GM18507 (cell line): ENCODE data around the gene SARDH.

ENCODE experiments used
- DNase-seq: peaks from one replicate; pipeline ENCODE4 v3.0.0; 2011; ENCODE audit warnings: low read depth; ENCODE audit not compliant: insufficient read length; ENCODE audit errors: extremely low spot score
- FAIRE-seq: peaks from 2 replicates; lab custom pipeline; 2011; peaks lifted over from hg19 to GRCh38; lab: Jason Lieb, UNC

Gene SARDH

GRCh38 chr9:133737774-133738639, at the start of gene SARDH:
SARDH (minus strand) TSS chr9:133738352; CDS start chr9:133734173, 4,179 bp downstream.
- DNase-seq (peak; percentile 33), FAIRE-seq (peak; percentile 65)

DNA sequence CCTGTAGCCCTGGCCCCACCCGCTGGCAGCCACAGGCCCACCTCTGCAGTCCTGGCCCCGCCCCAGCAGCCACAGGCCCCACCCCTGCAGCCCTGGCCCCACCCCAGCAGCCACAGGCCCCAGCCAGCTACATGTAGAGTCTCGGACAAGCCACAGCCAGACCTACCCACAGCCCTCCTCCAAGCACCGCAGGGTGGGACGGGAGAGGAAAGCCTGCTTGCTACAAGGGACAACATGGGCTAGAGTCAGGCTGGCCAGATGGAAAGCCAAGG, 49.5 kb upstream of the SARDH start:
- FAIRE-seq: peak; percentile 86
- DNase-seq: peak; percentile 76

DNA sequence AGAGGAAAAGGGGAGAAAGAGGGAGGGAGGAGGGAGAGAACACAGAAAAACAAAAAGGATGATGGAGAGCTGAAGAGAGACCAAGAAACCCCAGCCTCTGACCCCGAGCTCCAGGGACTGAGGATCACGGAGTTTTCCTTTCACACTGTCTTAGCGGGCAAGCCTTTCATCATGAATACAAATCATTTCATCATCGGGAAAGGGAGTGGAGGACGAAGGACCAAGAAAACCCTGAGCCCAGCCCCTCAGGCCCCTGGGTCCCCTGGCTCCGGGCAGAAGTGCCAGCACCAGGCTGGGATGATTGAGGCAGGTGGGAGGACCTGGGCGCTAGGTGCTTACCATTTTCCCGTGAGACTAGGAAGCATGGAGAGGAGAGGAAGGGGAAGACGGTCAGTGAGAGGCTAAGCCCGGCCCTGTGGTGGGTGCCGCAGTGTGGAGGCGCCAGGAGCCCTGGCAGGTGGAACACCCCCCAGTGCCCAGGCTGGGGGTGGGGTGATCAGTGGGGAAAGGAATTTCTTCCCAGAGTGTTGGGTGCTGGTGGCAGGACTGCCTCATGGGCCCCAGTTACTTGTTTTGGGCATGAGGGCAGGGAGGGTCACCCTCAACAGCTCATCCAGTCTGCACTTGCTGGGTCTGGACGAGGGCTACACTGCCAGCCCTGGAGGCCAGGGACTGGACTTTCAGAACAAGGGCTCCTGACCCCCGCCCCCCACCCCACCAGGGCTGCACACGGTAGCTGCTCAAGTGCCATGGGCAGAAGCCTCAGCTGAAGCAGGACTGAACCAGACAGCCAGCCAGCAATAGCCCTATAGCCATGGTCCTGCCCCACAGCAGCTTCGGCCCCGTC, 49.0 kb upstream of the SARDH start:
- FAIRE-seq: no peak
- no peak for DNase-seq

DNA sequence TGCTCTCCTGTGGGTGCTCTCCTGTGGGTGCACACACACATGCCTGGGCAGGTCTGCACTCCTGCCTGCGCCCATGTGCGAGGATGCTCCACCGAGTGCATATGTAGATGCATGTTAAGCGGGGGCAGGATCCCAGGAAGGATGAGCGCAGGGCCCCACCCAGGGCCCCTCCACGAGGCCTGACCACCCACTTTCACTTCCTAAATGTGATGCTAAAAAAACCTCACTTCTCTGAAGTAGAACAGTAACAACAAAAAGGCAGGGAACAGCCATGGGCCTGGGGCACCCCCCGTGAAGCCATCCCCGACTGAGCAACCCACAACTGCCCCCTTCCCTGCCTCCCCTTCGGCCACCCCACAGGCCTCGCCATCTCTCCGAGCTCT, 48.2 kb upstream of the SARDH start:
- FAIRE-seq (peak; percentile 86), DNase-seq (peak; percentile 46)

DNA sequence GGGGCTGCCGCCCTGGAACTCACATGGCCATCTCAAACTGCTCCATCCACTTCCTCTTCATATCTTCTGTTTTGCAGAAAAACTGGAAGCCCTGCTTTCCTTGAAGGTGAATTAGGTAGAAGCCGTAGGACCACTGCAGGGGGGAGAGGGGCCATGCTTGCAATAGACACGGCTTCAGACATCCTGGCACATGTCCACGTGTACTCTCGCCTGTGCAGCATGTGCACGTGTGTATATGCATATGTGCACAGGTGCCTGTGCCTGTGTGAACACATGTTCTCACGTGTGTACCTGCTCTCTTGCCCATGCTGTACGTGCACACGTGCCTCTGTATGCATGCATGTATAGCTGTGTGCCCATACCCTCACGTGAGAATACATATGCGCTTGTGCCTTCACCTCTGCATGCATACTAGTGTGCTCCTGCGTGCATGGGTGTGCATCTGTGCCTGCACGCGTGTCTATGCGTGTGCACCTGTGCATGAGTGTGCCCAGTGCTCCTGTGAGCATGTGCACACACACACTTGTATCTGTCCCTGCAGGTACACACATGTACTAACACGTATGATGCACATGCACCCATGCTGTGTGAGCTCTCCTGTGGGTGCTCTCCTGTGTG, 47.7 kb upstream of the SARDH start:
- FAIRE-seq (no peak), DNase-seq (no peak)

- DNase-seq (no peak), FAIRE-seq (no peak)
These were observed 46.8 kb upstream of the SARDH start for GRCh38 chr9:133784731-133785561.

DNA sequence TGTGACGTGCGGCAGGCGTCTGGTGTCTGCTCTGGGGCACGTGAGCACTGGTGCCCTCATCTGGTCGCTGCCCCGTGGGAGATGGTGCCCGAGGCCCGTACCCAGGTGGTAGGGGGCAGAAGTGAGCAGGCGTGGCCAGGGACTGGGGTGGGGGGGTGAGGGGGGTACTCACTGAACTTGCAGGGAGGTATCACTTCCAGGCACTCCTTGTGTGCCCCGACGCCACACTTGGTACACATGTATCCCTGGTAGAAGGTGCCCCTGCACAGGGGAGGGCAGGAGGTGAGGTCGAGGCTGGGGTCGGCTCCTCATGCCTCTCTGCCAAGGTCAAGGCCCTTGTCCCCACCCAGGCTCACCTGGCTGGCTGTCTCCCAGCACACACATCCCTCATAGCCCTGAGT, 45.2 kb upstream of the SARDH start:
- DNase-seq (no peak), FAIRE-seq (no peak)

- FAIRE-seq: peak; percentile 73
- no peak for DNase-seq
These were observed 44.3 kb upstream of the SARDH start for GRCh38 chr9:133782157-133783130.

DNA sequence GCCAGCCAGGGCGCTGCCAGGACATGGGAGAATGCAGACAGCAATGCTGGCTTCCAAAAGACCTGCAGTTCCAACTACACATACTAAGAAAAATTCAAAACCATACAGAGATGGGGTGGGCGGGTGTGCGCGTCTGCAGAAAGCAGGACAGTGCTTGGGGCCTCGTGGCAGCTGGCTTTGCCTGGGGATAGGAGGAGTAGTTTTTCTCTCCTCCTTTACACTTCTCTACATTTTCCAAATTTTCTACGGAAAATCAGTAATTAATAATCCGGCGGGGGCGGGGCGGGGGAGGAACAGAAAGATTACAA, 43.6 kb upstream of the SARDH start:
- FAIRE-seq: no peak
- no peak for DNase-seq

DNA sequence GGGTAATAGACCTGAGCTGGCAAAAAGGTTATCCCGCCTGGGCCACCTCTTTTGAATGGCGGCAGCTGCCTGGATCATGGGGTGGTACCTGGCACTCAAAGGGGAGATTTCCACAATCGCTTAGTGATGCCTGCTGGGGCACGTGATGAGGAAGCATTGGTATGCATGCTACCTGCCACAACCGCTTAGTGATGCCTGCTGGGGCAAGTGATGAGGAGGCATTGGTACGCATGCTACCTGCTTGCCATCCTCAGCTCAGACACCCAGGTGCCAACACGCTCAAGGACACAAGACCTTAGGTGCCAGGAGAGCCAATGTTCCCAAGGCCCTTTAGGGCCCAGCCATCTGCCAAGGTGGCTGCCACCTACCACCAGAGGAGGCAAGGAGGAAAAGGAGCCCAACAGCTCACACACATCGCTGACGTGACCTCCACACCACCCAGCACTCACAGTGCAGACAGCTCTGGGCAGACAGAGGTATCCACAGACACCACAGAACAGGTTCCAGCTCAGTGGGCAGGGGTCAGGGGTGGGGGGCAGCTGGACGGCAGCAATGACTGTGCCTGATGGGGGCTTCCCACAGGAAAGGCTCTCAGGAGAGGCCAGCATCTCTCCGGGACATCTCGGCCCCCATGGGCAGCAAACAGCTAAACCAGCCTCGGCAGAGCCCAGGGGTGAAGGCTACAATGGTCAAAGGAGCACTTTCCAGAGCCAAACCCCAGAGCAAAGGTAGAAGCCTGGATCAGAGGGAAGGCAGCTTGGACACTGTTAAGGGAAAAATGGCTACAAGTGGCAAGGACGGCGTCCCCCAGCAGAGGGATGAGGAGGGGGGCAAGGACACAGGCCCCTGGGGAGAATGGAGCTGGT, 43.0 kb upstream of the SARDH start:
- no peak for FAIRE-seq

GRCh38 chr9:133780404-133780945, 42.3 kb upstream of the SARDH start:
- DNase-seq: no peak
- no peak for FAIRE-seq

More for the DNA sequence above, 43.0 kb upstream of the SARDH start:
- DNase-seq: no peak

DNA sequence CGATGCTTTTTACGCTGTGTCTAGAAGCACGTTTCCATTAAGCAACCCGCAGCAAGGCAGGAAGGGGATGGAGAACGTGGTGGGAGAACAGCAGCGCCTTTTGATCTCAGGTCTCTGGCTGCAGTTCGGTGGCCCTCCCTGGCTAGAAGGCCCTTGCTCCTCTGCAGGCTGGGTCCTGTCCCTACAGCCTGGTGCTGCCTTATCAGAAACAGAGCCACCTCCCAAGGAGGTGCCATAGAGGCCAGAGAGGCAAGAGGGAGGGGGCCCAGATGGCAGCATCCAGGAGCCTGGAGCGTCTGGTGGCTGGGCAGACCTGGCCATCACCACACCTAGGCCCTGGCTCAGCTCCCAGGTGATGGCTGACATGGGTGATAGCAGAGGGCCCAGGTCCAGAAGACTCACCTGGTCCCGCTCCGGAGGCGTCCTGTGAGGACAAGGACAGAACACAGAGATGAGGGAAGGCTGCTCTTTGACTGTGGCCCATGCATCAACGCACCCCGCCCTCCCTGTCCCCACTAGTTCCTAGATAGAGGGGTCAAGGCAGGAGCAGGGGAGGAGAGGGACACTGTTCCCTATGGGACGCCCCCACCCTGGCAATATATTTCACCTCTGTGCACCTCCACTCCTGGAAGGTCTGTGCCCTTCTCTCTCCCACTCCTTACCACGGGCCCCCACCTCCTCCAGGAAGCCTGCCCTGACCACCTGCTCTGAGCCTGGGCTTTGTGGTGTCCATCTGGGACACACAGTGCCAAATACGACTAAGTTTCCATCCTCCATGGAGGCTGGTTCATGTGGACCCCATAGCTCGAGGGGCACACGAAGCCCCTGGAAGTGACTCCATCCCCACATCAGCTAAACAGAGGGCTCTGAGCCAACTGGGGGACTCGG, 41.6 kb upstream of the SARDH start:
- FAIRE-seq (no peak), DNase-seq (no peak)

DNA sequence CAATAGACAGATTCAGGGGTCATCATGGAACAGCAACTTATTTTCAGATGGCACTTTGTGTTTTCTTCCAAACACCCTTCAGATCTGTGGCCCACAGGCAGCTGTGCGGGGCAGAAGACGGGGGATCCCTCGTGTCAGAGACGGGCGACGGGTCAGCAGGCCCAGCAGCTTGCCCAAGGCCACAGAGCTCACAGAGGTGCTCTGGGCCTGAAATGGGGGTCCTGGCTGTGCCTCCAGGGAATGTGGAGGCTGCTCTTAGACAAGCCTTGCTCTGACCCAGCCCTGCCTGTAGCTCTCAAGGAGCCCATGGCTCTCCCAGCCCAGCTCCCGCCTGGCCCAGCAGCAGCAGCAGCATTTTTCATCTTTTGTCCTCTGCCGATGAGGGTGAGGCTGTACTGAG, 40.9 kb upstream of the SARDH start:
- FAIRE-seq (no peak), DNase-seq (no peak)

GRCh38 chr9:133778336-133779013, 40.3 kb upstream of the SARDH start:
- DNase-seq: no peak
- FAIRE-seq: no peak

GRCh38 chr9:133777871-133778270, 39.7 kb upstream of the SARDH start:
- FAIRE-seq (no peak), DNase-seq (no peak)
